IMR-90 (cell line): Measurements from ENCODE around the gene KRTCAP2. TPM values are rescaled to one million over a fixed set of nuclear protein-coding genes. Genes with fewer than 3 reads are reported as not detected.

Experiments
- ATAC-seq: fragments of 200-7000 bp; cut with Tn5 transposase; 2 replicates; pipeline ENCODE4 v1.9.1; 2020; ENCODE audit warnings: low read depth, mild to moderate bottlenecking, moderate library complexity
- BruUV-seq: library from RNA; stranded (reverse); fragments of 400-500 nt; replicated peaks from 2 replicates; lab custom pipeline; 2021; lab: Mats Ljungman, UMichigan
- CTCF ChIA-PET: fragments of 300-600 bp; formaldehyde crosslinking; extraction: SDS; loops from one replicate; lab custom pipeline; 2021; ENCODE audit warnings: antibody characterized with exemption; lab: Yijun Ruan, JAX
- POLR2A ChIA-PET: fragments of 300-600 bp; sonication (Branson Sonifier 250); formaldehyde crosslinking; loops from one replicate; lab custom pipeline; 2022; ENCODE audit warnings: antibody characterized with exemption; ENCODE audit not compliant: unreplicated experiment; lab: Charles Lee
- DNase-seq: peaks from one replicate; pipeline ENCODE4 v3.0.0; 2013
- H2AFZ ChIP-seq: replicated peaks from 2 replicates; pipeline ENCODE3; 2013; ENCODE audit warnings: low read length, mild to moderate bottlenecking; ENCODE audit not compliant: poor library complexity
- H2AK5ac ChIP-seq: 2 replicates; pipeline ENCODE4 v1.6.1; 2013; ENCODE audit warnings: low read depth, low read length, inconsistent platforms
- H2AK9ac ChIP-seq: replicated peaks from 2 replicates; pipeline ENCODE3; 2013; ENCODE audit warnings: mild to moderate bottlenecking, low read depth, low read length, moderate library complexity; ENCODE audit not compliant: poor library complexity
- H2BK120ac ChIP-seq: 2 replicates; pipeline ENCODE4 v1.6.1; 2013; ENCODE audit warnings: low read depth, low read length, inconsistent platforms
- H2BK15ac ChIP-seq: 3 replicates; pipeline ENCODE4 v1.6.1; 2013; ENCODE audit warnings: low read depth, low read length, inconsistent platforms
- H2BK20ac ChIP-seq: 2 replicates; pipeline ENCODE4 v1.6.1; 2013; ENCODE audit warnings: low read depth, mild to moderate bottlenecking, inconsistent platforms, low read length, moderate library complexity
- H2BK5ac ChIP-seq: 2 replicates; pipeline ENCODE4 v1.6.1; 2013; ENCODE audit warnings: mild to moderate bottlenecking, low read depth, low read length, inconsistent platforms; ENCODE audit not compliant: poor library complexity, severe bottlenecking
- H3K14ac ChIP-seq: replicated peaks from 2 replicates; pipeline ENCODE4 v1.6.1; 2013; ENCODE audit warnings: low read depth, low read length, inconsistent platforms
- H3K18ac ChIP-seq: 2 replicates; pipeline ENCODE4 v1.6.1; 2013; ENCODE audit warnings: low read depth, low read length, control low read depth
- H3K23ac ChIP-seq: 2 replicates; pipeline ENCODE4 v1.6.1; 2013; ENCODE audit warnings: low read depth, low read length, inconsistent platforms
- H3K27ac ChIP-seq: 2 replicates; pipeline ENCODE4 v1.5.1; 2013; ENCODE audit warnings: mild to moderate bottlenecking, control low read depth, low read length; ENCODE audit not compliant: insufficient read depth
- H3K27me3 ChIP-seq: 2 replicates; pipeline ENCODE4 v1.6.1; 2013; ENCODE audit warnings: low read length; ENCODE audit not compliant: control insufficient read depth, insufficient read depth
- H3K36me3 ChIP-seq: 2 replicates; pipeline ENCODE4 v1.6.1; 2013; ENCODE audit warnings: low read length, mixed read lengths; ENCODE audit not compliant: control insufficient read depth, insufficient read depth
- H3K4ac ChIP-seq: 2 replicates; pipeline ENCODE4 v1.6.1; 2013; ENCODE audit warnings: low read depth, low read length, inconsistent platforms
- H3K4me1 ChIP-seq: 2 replicates; pipeline ENCODE4 v1.6.1; 2013; ENCODE audit warnings: low read length, mixed read lengths; ENCODE audit not compliant: control insufficient read depth, insufficient read depth
- H3K4me2 ChIP-seq: 2 replicates; pipeline ENCODE4 v1.6.1; 2013; ENCODE audit warnings: low read depth, mild to moderate bottlenecking, control low read depth, low read length, moderate library complexity
- H3K4me3 ChIP-seq: 2 replicates; pipeline ENCODE4 v1.5.1; 2013; ENCODE audit warnings: low read depth, mild to moderate bottlenecking, control low read depth, low read length, moderate library complexity; ENCODE audit not compliant: insufficient read depth
- H3K56ac ChIP-seq: 2 replicates; pipeline ENCODE4 v1.6.1; 2013; ENCODE audit warnings: low read length, inconsistent platforms; ENCODE audit not compliant: insufficient read depth; ENCODE audit errors: extremely low read depth
- H3K79me1 ChIP-seq, 2 experiments: 2 replicates each; pipeline ENCODE4 v1.6.1; 2013; ENCODE audit warnings: low read length in 2 of 2, inconsistent platforms in 1 of 2, low read depth in 1 of 2
- H3K9ac ChIP-seq: 2 replicates; pipeline ENCODE4 v1.6.1; 2013; ENCODE audit warnings: low read depth, low read length, control low read depth
- H3K9me1 ChIP-seq: 2 replicates; pipeline ENCODE4 v1.6.1; 2013; ENCODE audit warnings: low read length, inconsistent platforms; ENCODE audit not compliant: insufficient read depth
- H3K9me3 ChIP-seq: 2 replicates; pipeline ENCODE4 v1.6.1; 2013; ENCODE audit warnings: low read length; ENCODE audit not compliant: control insufficient read depth, insufficient read depth
- H4K20me1 ChIP-seq: 2 replicates; pipeline ENCODE4 v1.6.1; 2013; ENCODE audit warnings: low read length, inconsistent platforms; ENCODE audit not compliant: insufficient read depth
- H4K5ac ChIP-seq: 2 replicates; pipeline ENCODE4 v1.6.1; 2013; ENCODE audit warnings: mild to moderate bottlenecking, low read depth, low read length, control low read depth
- H4K8ac ChIP-seq, 2 experiments: 2 replicates each; pipeline ENCODE4 v1.6.1; 2013; ENCODE audit warnings: low read depth in 2 of 2, low read length in 2 of 2, control low read depth in 1 of 2, inconsistent platforms in 1 of 2
- H4K91ac ChIP-seq: 2 replicates; pipeline ENCODE4 v1.6.1; 2013; ENCODE audit warnings: low read depth, low read length, inconsistent platforms; ENCODE audit not compliant: insufficient read depth
- BHLHE40 ChIP-seq: fragments of 150-350 bp; IDR thresholded peaks from 2 replicates; pipeline ENCODE4 v1.6.1; 2016; ENCODE audit warnings: mild to moderate bottlenecking, low read depth, low read length
- CEBPB ChIP-seq: IDR thresholded peaks from 2 replicates; pipeline ENCODE4 v1.6.1; 2012; ENCODE audit warnings: low read depth, low read length, improper control_type of control experiment
- CHD1 ChIP-seq: IDR thresholded peaks from 2 replicates; pipeline ENCODE4 v1.6.1; 2012; ENCODE audit warnings: low read depth, low read length, improper control_type of control experiment
- FOS ChIP-seq: fragments of 150-350 bp; IDR thresholded peaks from 2 replicates; pipeline ENCODE4 v1.6.1; 2016; ENCODE audit warnings: low read depth, low read length
- MAFK ChIP-seq: IDR thresholded peaks from 2 replicates; pipeline ENCODE4 v1.6.1; 2012; ENCODE audit warnings: low read depth, low read length, improper control_type of control experiment
- MAZ ChIP-seq: IDR thresholded peaks from 2 replicates; pipeline ENCODE4 v1.6.1; 2012; ENCODE audit warnings: low read depth, mild to moderate bottlenecking, low read length, improper control_type of control experiment, moderate library complexity, borderline replicate concordance
- MXI1 ChIP-seq: IDR thresholded peaks from 2 replicates; pipeline ENCODE4 v1.6.1; 2012; ENCODE audit warnings: low read depth, mild to moderate bottlenecking, low read length, moderate library complexity, borderline replicate concordance
- NFE2L2 ChIP-seq: fragments of 150-350 bp; IDR thresholded peaks from 2 replicates; pipeline ENCODE4 v1.6.1; 2016; ENCODE audit warnings: low read depth, mild to moderate bottlenecking, low read length
- RAD21 ChIP-seq: IDR thresholded peaks from 2 replicates; pipeline ENCODE4 v1.6.1; 2012; ENCODE audit warnings: low read length, improper control_type of control experiment
- RCOR1 ChIP-seq: IDR thresholded peaks from 2 replicates; pipeline ENCODE4 v1.6.1; 2012; ENCODE audit warnings: mild to moderate bottlenecking, low read length, improper control_type of control experiment; ENCODE audit not compliant: insufficient replicate concordance
- RFX5 ChIP-seq: IDR thresholded peaks from 2 replicates; pipeline ENCODE4 v1.8.0; 2012; ENCODE audit warnings: low read depth, mild to moderate bottlenecking, low read length, moderate library complexity
- SMC3 ChIP-seq: fragments of 150-350 bp; IDR thresholded peaks from 2 replicates; pipeline ENCODE4 v1.6.1; 2016; ENCODE audit warnings: low read depth, mild to moderate bottlenecking, antibody characterized with exemption, low read length, moderate library complexity
- WGBS, 2 experiments: methylation state at CpG; one replicate each; pipeline versions ENCODE4 v1.1.5 to v1.1.7; 2013; ENCODE audit warnings: missing lambda C conversion rate in 2 of 2; ENCODE audit not compliant: insufficient read length in 1 of 2; ENCODE audit errors: extremely low coverage in 2 of 2; 5-methylcytosine and 5-hydroxymethylcytosine counted together
- dilution Hi-C: fragments of 300-500 bp; cut with HindIII; formaldehyde crosslinking; loops from one replicate; pipeline ENCODE4 v1.14.3; 2018; ENCODE audit warnings: low sequenced_read_pairs; ENCODE audit not compliant: unreplicated experiment
- in situ Hi-C: fragments of 300-500 bp; cut with MboI; formaldehyde crosslinking; loops from 3 replicates; pipeline ENCODE4 v1.14.3; 2019; ENCODE audit warnings: low sequenced_read_pairs, inconsistent platforms, mixed read lengths
- intact Hi-C: fragments of 100-400 bp; cut with micrococcal nuclease; formaldehyde crosslinking; loops from 2 replicates; pipeline ENCODE4 v1.10.0; 2022
- polyA plus RNA-seq, 3 experiments: library from polyadenylated mRNA; depleted of rRNA; stranded (reverse); fragments of >200 nt; gene quantifications; 2 replicates each; pipeline ENCODE4 v1.2.3, GENCODE V29; 2012; ENCODE audit warnings: low replicate concordance in 1 of 3
- total RNA-seq: library from RNA; depleted of rRNA; stranded (reverse); fragments of >200 nt; gene quantifications from 2 replicates; pipeline ENCODE4 v1.2.3, GENCODE V29; 2012
- TF ChIP-seq, protein P1 (sequence below): fragments of 150-350 bp; IDR thresholded peaks from 2 replicates; pipeline ENCODE4 v1.6.1; 2016; ENCODE audit warnings: low read depth, mild to moderate bottlenecking, low read length, moderate library complexity, borderline replicate concordance
- TF ChIP-seq, protein P2 (sequence below): fragments of 150-350 bp; IDR thresholded peaks from 2 replicates; pipeline ENCODE4 v1.6.1; 2017; ENCODE audit warnings: mild to moderate bottlenecking, antibody characterized with exemption, low read length, low read depth

Gene KRTCAP2
- total and polyA plus RNA-seq, 2 of the 4 experiments (the other 2 are of a cell fraction), result 76.7 to 232 TPM

DNA sequence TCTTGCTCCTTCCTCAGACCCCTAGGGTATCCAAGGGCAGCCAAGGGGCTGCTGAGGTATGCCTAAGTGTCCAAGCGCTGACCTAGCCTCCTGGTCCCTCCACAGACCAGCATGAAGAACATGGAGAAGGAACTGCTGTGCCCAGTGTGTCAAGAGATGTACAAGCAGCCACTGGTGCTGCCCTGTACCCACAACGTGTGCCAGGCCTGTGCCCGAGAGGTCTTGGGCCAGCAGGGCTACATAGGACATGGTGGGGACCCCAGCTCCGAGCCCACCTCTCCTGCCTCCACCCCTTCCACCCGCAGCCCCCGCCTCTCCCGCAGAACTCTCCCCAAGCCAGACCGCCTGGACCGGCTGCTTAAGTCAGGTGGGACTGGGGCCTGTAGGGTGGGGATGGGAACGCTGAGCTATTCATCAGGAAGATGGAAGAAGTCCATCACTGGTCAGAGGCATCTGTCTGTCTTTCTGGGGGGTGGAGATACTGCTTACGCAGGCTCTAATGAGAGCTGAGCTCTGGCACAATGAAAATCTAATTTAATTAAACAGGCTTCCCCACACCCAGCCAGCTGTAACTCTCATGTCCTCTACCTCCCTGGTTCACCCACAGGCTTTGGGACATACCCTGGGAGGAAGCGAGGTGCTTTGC, 2.3 kb upstream of the KRTCAP2 start:
- H4K91ac ChIP-seq, result no peak overlapping the region
- H3K36me3 ChIP-seq, result peaks cover 34% of the 10 kb centered on the region
- H3K56ac ChIP-seq, result no peak overlapping the region
- H4K5ac ChIP-seq, result no peak overlapping the region
- H2AFZ ChIP-seq, result no peak overlapping the region
- ATAC-seq, result no peak
- H3K9me3 ChIP-seq, result no peaks in the 10 kb centered on the region
- 100% methylated on average over 3 of the region's 12 CpGs; no CpG with 5 or more reads in 1 of the 2 experiments for WGBS, 2 experiments
- no peak overlapping the region for H2BK120ac ChIP-seq
- H4K20me1 ChIP-seq, result no peaks in the 10 kb centered on the region
- ChIA-PET POLR2A (no interaction called here), CTCF (interaction anchor here (0.7 to 1.5 kb wide), 2 partner anchors 18 to 32 kb away, joined by 4 to 6 read pairs; partner anchors contain the start of gene THBS3)
- peak overlapping the region; percentile 96 for H2AK9ac ChIP-seq
- H4K8ac ChIP-seq, result peak overlapping the region; percentile 10 to 98; a peak in 2 of 4 replicates
- no peak overlapping the region for H3K23ac ChIP-seq
- peaks cover 3% of the 10 kb centered on the region for H3K4me1 ChIP-seq
- H2BK15ac ChIP-seq, result no peak overlapping the region
- H3K27ac ChIP-seq, result no peak overlapping the region
- DNase-seq, result no peak
- peak overlapping the region; percentile 78; the same call in 1 of the 2 replicates for H3K4ac ChIP-seq
- no peak overlapping the region for H3K9ac ChIP-seq
- H2BK20ac ChIP-seq, result no peak overlapping the region
- no peak overlapping the region for H2AK5ac ChIP-seq
- in situ Hi-C loops, result no loop called here
- H3K27me3 ChIP-seq, result no peaks in the 10 kb centered on the region
- no peak overlapping the region for H3K14ac ChIP-seq
- H2BK5ac ChIP-seq, result no peak overlapping the region
- no peak overlapping the region for H3K4me3 ChIP-seq
- dilution Hi-C loops, result no loop called here
- peaks cover 0 to 44% of the 10 kb centered on the region in 2 experiments; a peak in 3 of 4 replicates for H3K79me1 ChIP-seq
- no peak overlapping the region for H3K18ac ChIP-seq
- peaks cover 2% of the 10 kb centered on the region; the same call in 1 of the 2 replicates for H3K9me1 ChIP-seq
- no TSS peak for BruUV-seq
- H3K4me2 ChIP-seq, result peak overlapping the region; percentile 94; the same call in 1 of the 2 replicates
- intact Hi-C loops, result loop anchor here (10.0 kb wide), 2 partner anchors 201 to 419 kb away; partner anchors contain the start of genes CKS1B and SHC1
- TF ChIP-seq, protein P1, sequence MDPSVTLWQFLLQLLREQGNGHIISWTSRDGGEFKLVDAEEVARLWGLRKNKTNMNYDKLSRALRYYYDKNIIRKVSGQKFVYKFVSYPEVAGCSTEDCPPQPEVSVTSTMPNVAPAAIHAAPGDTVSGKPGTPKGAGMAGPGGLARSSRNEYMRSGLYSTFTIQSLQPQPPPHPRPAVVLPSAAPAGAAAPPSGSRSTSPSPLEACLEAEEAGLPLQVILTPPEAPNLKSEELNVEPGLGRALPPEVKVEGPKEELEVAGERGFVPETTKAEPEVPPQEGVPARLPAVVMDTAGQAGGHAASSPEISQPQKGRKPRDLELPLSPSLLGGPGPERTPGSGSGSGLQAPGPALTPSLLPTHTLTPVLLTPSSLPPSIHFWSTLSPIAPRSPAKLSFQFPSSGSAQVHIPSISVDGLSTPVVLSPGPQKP, result no peak
- no peak for TF ChIP-seq RCOR1
- TF ChIP-seq SMC3, result no peak
- TF ChIP-seq RAD21, result no peak
- TF ChIP-seq MAFK, result no peak
- TF ChIP-seq, protein P2, sequence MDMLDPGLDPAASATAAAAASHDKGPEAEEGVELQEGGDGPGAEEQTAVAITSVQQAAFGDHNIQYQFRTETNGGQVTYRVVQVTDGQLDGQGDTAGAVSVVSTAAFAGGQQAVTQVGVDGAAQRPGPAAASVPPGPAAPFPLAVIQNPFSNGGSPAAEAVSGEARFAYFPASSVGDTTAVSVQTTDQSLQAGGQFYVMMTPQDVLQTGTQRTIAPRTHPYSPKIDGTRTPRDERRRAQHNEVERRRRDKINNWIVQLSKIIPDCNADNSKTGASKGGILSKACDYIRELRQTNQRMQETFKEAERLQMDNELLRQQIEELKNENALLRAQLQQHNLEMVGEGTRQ, result no peak
- TF ChIP-seq FOS, result no peak
- no peak for TF ChIP-seq RFX5
- no peak for TF ChIP-seq MAZ
- TF ChIP-seq MXI1, result no peak
- TF ChIP-seq CEBPB, result no peak
- no peak for TF ChIP-seq BHLHE40
- TF ChIP-seq NFE2L2, result no peak
- no peak for TF ChIP-seq CHD1
